HepG2 (cell line): Measurements from ENCODE around the gene IL27RA. TPM values are rescaled to one million over a fixed set of nuclear protein-coding genes. Genes with fewer than 3 reads are reported as not detected.

Experiments used
- EEA1 ChIP-seq: sonication (generic); formaldehyde crosslinking; IDR thresholded peaks from 2 replicates; pipeline ENCODE4 v1.5.1; 2020; ENCODE audit warnings: mild to moderate bottlenecking, missing genetic modification reagents, borderline replicate concordance
- FOXK1 ChIP-seq: sonication (generic); formaldehyde crosslinking; IDR thresholded peaks from 2 replicates; pipeline ENCODE4 v1.4.0; 2020; ENCODE audit warnings: low read depth, missing genetic modification reagents, borderline replicate concordance
- MNT ChIP-seq: fragments of 450-650 bp; IDR thresholded peaks from 2 replicates; pipeline ENCODE4 v1.6.1; 2016
- MTA3 ChIP-seq: sonication (generic); formaldehyde crosslinking; IDR thresholded peaks from 2 replicates; pipeline ENCODE4 v1.4.0; 2020; ENCODE audit warnings: missing genetic modification reagents
- MTF2 ChIP-seq: sonication (generic); formaldehyde crosslinking; IDR thresholded peaks from 2 replicates; pipeline ENCODE4 v1.5.0; 2020; ENCODE audit warnings: missing genetic modification reagents, borderline replicate concordance
- RFXAP ChIP-seq: sonication (generic); formaldehyde crosslinking; IDR thresholded peaks from 2 replicates; pipeline ENCODE4 v1.4.0; 2020; ENCODE audit warnings: missing genetic modification reagents, borderline replicate concordance
- SAFB2 ChIP-seq: sonication (generic); formaldehyde crosslinking; IDR thresholded peaks from 2 replicates; pipeline ENCODE4 v1.5.1; 2020; ENCODE audit warnings: missing genetic modification reagents, low read depth, mild to moderate bottlenecking, borderline replicate concordance
- SPEN ChIP-seq: sonication (generic); formaldehyde crosslinking; IDR thresholded peaks from 2 replicates; pipeline ENCODE4 v1.5.1; 2020; ENCODE audit warnings: low read depth, mild to moderate bottlenecking, missing genetic modification reagents
- SYNCRIP ChIP-seq: fragments of 200-400 bp; formaldehyde crosslinking; IDR thresholded peaks from 2 replicates; pipeline ENCODE4 v1.6.1; 2018; ENCODE audit warnings: mild to moderate bottlenecking, low read depth, low read length; ENCODE audit not compliant: insufficient read depth
- THRA ChIP-seq: sonication (generic); formaldehyde crosslinking; IDR thresholded peaks from 2 replicates; pipeline ENCODE4 v1.4.0; 2020; ENCODE audit warnings: missing genetic modification reagents, borderline replicate concordance
- ZNF652 ChIP-seq: IDR thresholded peaks from 2 replicates; pipeline ENCODE4 v1.6.1; 2016; ENCODE audit warnings: low read depth, borderline replicate concordance
- ZSCAN30 ChIP-seq: sonication (generic); formaldehyde crosslinking; IDR thresholded peaks from 2 replicates; pipeline ENCODE4 v1.5.0; 2020; ENCODE audit warnings: mild to moderate bottlenecking, missing genetic modification reagents
- polyA plus RNA-seq, 8 experiments: library from polyadenylated mRNA; depleted of rRNA in 3 of 8; stranded (reverse) in 7 of 8; unstranded in 1 of 8; fragments of >200 nt; fragmentation: Illumina TruSeq in 4 of 8; extraction: Trizol in 4 of 8; gene quantifications; 2 replicates each; pipeline versions ENCODE4 v1.2.1 to v1.2.3, GENCODE V29; 2011 to 2016; ENCODE audit warnings: low read depth in 4 of 8, missing spikeins in 1 of 8, mixed read lengths in 1 of 8; ENCODE audit not compliant: insufficient read depth in 1 of 8
- total RNA-seq, 5 experiments: library from RNA; depleted of rRNA; stranded (reverse); fragments of >200 nt; fragmentation: Illumina TruSeq; extraction: Trizol; gene quantifications; 2 replicates each; pipeline ENCODE4 v1.2.3, GENCODE V29; 2016; ENCODE audit warnings: low read depth in 1 of 5
- TF ChIP-seq, protein P1 (sequence below): IDR thresholded peaks from 2 replicates; pipeline ENCODE4 v1.4.0; 2020; ENCODE audit warnings: mild to moderate bottlenecking, missing genetic modification reagents
- TF ChIP-seq, protein P2 (sequence below): IDR thresholded peaks from 2 replicates; pipeline ENCODE4 v1.6.1; 2016; ENCODE audit warnings: missing genetic modification reagents, missing compliant biosample characterization
- TF ChIP-seq, protein P3 (sequence below): sonication (generic); formaldehyde crosslinking; IDR thresholded peaks from 2 replicates; pipeline ENCODE4 v1.4.0; 2020; ENCODE audit warnings: missing genetic modification reagents, borderline replicate concordance
- TF ChIP-seq, protein P4 (sequence below): sonication (generic); formaldehyde crosslinking; IDR thresholded peaks from 2 replicates; pipeline ENCODE4 v1.4.0; 2020; ENCODE audit warnings: missing genetic modification reagents

Gene IL27RA
- total and polyA plus RNA-seq, 2 of the 13 experiments (the other 11 are each of a cell fraction or from before 2014, with no cell fraction given) = 3.5 to 8.1 TPM

DNA sequence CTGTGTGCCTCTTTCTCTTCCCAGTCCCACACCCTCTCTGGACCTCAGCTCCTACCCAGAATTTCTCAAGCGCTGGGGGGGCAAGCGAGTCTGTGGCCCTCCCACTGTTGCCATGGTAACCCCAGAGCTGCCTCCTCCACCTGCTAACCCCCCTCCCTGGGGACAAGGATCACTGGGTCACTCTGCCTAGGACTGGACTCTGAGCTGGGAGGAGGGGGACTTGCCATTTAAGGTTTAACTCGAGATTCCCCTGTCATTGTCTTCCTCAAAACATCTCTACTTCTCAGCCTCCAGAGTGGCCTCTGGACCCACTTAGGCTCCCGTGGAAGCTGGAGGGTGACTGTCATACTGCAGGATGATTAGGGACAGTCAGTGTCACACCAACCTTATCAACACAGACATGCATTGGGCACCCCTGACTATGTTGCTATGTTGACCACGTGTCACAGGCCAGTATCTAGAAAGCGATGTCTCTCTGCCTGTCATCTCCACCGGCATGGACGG, 28.1 kb downstream of the IL27RA start (continued):
- TF ChIP-seq, protein P1, sequence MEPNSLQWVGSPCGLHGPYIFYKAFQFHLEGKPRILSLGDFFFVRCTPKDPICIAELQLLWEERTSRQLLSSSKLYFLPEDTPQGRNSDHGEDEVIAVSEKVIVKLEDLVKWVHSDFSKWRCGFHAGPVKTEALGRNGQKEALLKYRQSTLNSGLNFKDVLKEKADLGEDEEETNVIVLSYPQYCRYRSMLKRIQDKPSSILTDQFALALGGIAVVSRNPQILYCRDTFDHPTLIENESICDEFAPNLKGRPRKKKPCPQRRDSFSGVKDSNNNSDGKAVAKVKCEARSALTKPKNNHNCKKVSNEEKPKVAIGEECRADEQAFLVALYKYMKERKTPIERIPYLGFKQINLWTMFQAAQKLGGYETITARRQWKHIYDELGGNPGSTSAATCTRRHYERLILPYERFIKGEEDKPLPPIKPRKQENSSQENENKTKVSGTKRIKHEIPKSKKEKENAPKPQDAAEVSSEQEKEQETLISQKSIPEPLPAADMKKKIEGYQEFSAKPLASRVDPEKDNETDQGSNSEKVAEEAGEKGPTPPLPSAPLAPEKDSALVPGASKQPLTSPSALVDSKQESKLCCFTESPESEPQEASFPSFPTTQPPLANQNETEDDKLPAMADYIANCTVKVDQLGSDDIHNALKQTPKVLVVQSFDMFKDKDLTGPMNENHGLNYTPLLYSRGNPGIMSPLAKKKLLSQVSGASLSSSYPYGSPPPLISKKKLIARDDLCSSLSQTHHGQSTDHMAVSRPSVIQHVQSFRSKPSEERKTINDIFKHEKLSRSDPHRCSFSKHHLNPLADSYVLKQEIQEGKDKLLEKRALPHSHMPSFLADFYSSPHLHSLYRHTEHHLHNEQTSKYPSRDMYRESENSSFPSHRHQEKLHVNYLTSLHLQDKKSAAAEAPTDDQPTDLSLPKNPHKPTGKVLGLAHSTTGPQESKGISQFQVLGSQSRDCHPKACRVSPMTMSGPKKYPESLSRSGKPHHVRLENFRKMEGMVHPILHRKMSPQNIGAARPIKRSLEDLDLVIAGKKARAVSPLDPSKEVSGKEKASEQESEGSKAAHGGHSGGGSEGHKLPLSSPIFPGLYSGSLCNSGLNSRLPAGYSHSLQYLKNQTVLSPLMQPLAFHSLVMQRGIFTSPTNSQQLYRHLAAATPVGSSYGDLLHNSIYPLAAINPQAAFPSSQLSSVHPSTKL (CRISPR knock-in tag) = peak; percentile 63
- TF ChIP-seq MTA3 (CRISPR knock-in tag) = no peak
- TF ChIP-seq SYNCRIP = no peak
- no peak for TF ChIP-seq ZNF652 (CRISPR knock-in tag)
- TF ChIP-seq ZSCAN30 (CRISPR knock-in tag) = no peak
- TF ChIP-seq MTF2 (CRISPR knock-in tag) = no peak
- TF ChIP-seq MNT = peak; percentile 78
- TF ChIP-seq, protein P2, sequence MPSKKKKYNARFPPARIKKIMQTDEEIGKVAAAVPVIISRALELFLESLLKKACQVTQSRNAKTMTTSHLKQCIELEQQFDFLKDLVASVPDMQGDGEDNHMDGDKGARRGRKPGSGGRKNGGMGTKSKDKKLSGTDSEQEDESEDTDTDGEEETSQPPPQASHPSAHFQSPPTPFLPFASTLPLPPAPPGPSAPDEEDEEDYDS = 0 out of 2 replicates have a peak, but pooled peaks have one; percentile 13
- TF ChIP-seq, protein P3, sequence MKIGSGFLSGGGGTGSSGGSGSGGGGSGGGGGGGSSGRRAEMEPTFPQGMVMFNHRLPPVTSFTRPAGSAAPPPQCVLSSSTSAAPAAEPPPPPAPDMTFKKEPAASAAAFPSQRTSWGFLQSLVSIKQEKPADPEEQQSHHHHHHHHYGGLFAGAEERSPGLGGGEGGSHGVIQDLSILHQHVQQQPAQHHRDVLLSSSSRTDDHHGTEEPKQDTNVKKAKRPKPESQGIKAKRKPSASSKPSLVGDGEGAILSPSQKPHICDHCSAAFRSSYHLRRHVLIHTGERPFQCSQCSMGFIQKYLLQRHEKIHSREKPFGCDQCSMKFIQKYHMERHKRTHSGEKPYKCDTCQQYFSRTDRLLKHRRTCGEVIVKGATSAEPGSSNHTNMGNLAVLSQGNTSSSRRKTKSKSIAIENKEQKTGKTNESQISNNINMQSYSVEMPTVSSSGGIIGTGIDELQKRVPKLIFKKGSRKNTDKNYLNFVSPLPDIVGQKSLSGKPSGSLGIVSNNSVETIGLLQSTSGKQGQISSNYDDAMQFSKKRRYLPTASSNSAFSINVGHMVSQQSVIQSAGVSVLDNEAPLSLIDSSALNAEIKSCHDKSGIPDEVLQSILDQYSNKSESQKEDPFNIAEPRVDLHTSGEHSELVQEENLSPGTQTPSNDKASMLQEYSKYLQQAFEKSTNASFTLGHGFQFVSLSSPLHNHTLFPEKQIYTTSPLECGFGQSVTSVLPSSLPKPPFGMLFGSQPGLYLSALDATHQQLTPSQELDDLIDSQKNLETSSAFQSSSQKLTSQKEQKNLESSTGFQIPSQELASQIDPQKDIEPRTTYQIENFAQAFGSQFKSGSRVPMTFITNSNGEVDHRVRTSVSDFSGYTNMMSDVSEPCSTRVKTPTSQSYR (CRISPR knock-in tag) = peak; percentile 93
- TF ChIP-seq THRA = peak; percentile 60; the same call in 1 of the 2 replicates
- TF ChIP-seq SPEN (CRISPR knock-in tag) = peak; percentile 62; the same call in 1 of the 2 replicates
- no peak for TF ChIP-seq EEA1 (CRISPR knock-in tag)
- peak; percentile 96 for TF ChIP-seq RFXAP (CRISPR knock-in tag)
- TF ChIP-seq FOXK1 (CRISPR knock-in tag) = peak; percentile 48; the same call in 1 of the 2 replicates
- TF ChIP-seq SAFB2 (CRISPR knock-in tag) = no peak
- TF ChIP-seq, protein P4, sequence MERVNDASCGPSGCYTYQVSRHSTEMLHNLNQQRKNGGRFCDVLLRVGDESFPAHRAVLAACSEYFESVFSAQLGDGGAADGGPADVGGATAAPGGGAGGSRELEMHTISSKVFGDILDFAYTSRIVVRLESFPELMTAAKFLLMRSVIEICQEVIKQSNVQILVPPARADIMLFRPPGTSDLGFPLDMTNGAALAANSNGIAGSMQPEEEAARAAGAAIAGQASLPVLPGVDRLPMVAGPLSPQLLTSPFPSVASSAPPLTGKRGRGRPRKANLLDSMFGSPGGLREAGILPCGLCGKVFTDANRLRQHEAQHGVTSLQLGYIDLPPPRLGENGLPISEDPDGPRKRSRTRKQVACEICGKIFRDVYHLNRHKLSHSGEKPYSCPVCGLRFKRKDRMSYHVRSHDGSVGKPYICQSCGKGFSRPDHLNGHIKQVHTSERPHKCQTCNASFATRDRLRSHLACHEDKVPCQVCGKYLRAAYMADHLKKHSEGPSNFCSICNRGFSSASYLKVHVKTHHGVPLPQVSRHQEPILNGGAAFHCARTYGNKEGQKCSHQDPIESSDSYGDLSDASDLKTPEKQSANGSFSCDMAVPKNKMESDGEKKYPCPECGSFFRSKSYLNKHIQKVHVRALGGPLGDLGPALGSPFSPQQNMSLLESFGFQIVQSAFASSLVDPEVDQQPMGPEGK (CRISPR knock-in tag) = peak; percentile 100
